Fibroblast of mammary gland (primary cell): Measurements from ENCODE around the gene ENDOV.

ENCODE experiments used
- DNase-seq: peaks from one replicate; pipeline ENCODE4 v3.0.0-alpha.2; 2010; ENCODE audit warnings: low read depth
- H3K4me3 ChIP-seq: 2 replicates; pipeline ENCODE4 v1.5.1; 2011; ENCODE audit warnings: low read depth, mild to moderate bottlenecking, low read length, moderate library complexity; ENCODE audit not compliant: control insufficient read depth
- TF ChIP-seq, protein P1 (sequence below): conservative IDR thresholded peaks from 2 replicates; pipeline ENCODE4 v1.5.1; 2011; ENCODE audit warnings: low read depth, low read length, inconsistent platforms; ENCODE audit not compliant: control insufficient read depth, insufficient read depth

Gene ENDOV

DNA sequence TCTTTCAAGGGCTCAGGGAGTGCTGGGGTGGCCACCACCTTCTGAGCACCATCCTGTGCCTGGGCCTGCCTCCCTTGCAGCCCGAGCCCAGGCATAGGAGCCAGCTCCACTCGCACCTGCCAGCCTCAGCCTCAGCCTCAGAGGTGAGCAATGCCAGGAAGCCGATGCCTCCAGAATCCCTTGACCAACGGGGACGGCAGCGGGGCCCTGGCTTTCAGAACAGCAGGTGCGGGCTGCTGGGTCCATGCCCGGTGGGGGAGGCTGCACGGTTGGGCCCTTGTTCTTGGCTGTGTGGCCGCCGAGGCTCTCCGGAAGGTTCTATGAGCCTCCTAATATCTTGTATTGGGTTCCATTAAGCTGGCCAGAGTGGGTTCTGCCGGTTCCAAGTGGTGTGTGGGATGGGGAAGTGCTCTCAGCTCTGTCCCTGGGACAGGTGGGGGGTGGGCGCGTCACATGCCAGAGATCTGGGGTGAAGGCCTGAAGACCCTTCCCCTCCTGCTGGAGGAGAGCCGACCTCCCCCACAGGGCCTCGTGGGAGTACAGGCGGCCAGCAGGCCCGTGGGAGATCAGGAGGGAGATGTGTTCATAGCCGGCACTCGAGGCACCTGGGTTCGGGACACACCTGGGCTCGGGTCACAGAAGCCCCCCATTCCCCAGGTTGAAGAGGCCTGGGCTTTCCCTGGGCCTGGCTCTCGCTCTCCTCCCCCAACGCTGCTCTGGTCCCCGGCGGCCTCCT is 34.4 kb downstream of the ENDOV start:
- TF ChIP-seq, protein P1, sequence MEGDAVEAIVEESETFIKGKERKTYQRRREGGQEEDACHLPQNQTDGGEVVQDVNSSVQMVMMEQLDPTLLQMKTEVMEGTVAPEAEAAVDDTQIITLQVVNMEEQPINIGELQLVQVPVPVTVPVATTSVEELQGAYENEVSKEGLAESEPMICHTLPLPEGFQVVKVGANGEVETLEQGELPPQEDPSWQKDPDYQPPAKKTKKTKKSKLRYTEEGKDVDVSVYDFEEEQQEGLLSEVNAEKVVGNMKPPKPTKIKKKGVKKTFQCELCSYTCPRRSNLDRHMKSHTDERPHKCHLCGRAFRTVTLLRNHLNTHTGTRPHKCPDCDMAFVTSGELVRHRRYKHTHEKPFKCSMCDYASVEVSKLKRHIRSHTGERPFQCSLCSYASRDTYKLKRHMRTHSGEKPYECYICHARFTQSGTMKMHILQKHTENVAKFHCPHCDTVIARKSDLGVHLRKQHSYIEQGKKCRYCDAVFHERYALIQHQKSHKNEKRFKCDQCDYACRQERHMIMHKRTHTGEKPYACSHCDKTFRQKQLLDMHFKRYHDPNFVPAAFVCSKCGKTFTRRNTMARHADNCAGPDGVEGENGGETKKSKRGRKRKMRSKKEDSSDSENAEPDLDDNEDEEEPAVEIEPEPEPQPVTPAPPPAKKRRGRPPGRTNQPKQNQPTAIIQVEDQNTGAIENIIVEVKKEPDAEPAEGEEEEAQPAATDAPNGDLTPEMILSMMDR = no peak
- H3K4me3 ChIP-seq = no peak overlapping the region

DNA sequence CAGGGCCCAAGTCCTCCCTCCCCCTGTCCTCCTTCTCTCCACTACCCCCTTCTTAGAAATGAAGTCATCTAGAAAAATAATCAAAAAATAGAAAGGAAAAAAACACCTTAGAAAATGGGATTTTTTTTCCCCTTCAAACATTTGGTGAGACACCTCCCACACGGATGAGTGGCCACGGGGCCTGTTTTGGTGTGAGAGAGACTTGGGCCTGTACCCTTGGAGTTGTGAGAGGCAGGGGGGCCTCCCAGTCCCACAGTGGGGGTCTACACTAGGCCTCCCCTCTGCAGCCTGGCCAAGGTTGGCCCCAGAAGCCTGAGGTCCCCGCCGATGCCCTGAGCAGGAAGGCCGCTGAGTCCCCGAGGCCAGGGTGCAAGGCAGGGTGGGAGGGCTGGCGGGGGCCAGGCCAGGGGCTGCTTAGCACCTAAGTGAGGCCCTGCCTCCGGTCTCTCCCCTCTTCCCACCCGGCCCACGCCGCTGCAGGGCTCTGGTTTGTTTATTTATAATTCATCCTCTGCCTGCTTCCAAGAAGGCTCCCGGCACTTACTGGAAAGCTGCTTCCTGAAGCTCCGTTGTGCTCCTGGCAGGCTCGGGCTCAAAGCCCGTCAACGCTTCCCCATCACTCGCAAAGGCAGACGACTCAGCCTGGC is 35.1 kb downstream of the ENDOV start:
- TF ChIP-seq, protein P1 = no peak
- DNase-seq = no peak

More for the DNA sequence above, 34.4 kb downstream of the ENDOV start:
- no peak for DNase-seq

DNA sequence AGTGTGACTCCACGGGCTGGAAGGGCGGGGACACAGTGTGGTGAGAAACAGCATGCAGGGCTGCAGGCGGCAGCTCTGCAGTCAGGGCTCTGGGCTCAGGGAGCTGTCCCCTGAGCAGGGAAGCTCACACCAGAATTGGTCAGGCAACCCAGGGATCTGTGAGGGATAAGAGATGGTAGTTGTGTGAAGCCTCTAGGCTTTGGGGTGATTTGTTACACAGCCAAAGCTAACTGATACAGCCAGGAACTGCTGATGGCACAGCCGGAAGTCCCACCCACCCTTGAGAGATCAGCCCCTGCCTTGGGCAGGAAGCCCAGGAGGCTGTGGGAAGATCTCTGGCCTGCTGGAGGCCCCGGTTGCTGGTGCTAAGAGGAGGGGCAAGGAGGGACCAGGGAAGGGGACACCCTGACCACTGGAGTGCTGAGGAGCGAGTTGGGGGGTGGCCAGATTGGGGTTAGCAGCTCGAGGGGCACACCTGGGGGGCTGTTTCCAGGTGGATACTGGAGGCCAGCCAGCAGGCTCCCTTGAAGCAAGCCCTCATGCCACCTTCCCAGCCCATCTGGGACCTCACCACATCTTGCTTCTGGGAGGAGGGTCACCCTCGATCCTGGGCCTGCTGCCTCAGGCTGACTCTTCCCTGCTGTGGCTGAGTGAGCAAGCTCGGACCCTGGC is 36.3 kb downstream of the ENDOV start:
- TF ChIP-seq, protein P1 = no peak
- H3K4me3 ChIP-seq = no peak overlapping the region
- DNase-seq = no peak

More for the DNA sequence above, 35.1 kb downstream of the ENDOV start:
- H3K4me3 ChIP-seq = no peak overlapping the region

DNA sequence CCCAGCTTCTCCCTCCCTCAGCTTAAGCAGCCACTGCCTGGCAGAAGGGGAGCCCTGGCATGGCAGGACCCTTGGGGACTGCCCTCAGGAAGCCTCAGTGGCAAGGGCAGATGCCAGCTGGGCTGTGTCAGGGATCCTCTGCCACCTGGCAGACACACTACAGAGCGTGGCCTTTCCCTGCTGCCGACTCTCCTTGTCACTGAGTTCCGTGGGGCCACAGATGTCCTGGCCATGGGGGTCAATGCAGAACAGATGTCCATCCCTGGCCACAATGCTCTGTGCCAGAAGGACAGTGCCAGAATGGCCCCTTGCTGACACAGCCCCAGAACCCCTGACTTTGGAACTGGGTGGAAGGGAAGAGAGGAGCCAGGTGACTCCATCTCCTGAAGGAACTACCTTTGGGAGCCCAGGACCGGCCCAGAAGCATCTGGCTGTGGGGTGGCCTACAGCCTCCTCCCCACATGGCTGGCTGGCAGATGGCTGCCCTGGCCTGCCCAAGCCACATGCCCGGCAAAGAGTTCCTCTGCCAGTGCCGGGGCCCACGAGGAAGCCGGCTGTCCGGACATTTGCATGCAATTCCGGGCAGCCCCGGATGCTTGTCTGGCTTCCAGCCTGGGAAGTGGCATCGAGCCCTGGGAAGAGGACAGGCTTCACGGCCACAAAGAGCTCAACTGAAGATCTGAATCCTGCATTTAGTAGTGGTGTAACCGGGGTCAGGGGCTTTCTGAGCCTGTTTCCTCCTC is 37.4 kb downstream of the ENDOV start:
- TF ChIP-seq, protein P1 = no peak
- no peak for DNase-seq
- no peak overlapping the region for H3K4me3 ChIP-seq

DNA sequence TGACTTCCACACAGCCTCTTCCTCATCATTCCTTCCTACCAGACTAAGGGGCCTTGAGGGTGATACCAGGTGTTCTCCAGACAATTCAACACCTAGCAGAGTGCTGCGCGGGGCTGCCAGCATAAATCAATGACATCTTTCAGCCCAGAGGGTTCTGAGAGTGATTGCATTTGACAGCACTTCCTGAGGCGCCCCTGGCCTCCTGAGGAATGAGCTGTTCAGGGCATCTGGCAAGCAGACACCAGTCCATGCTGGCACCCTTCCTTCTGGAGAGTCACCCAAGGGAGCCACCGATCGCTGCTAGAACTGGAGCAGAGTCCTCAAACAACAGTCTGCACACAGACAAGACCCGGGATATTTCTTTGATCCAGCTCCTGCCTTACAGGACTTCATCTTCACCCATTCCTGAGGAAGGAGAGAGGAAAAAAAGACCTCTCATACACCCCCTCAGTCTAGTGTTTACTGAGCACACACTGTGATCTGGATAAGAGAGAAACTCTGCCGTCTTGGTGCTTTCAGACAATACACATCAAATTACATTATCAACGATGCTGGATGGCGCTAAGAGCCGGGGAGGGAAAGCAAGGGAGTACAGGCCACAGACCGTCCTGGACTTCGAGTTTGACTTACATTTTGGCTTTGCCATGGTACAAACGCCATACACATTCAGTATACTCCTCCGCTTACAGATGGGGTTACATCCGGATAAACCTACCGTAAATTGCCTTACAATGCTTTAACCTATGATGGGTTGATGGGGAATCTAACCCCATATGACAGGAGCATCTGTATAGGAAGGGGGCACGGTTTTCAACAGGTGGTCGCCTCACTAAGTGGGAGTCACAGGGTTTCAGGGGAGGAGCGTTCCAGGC is 38.4 kb downstream of the ENDOV start:
- TF ChIP-seq, protein P1 = no peak
- peak; percentile 13 for DNase-seq
- no peak overlapping the region for H3K4me3 ChIP-seq

DNA sequence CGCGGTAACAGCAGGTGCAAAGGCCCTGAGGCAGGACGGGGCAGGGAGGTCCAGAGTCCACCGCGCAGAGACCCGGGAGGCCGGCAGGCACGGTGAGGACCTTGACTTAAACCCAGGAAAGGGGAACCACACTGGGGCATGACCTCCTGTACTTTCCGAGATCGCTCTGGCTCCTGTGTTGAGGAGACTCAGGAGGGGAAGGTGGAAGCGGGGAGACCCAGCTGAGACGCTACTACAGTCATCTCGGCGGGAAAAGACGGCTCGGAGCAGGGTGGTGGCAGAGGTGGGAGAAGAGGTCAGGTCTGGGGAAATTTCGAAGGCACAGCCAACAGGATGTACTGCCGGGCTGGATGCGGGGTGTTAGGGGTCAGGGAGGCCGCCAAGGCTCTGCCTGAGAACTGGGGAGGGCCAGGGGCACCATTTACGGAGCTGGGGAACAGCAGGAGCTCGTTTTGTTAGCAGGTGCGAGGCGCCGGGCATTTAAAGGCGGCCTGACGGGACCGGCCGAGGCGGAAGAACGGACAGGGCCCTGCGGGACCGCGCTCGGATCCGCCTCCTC is 39.1 kb downstream of the ENDOV start:
- TF ChIP-seq, protein P1 = no peak
- H3K4me3 ChIP-seq = peak overlapping the region; percentile 66
- no peak for DNase-seq
